ENCODE data around the gene ESR2. TPM values are rescaled to one million over a fixed set of nuclear protein-coding genes. Genes with fewer than 3 reads are reported as not detected.

Gene ESR2
- total and polyA plus RNA-seq, 2 of the 8 experiments (the other 6 are each of a cell fraction or from before 2014, with no cell fraction given): 0.19 to 0.23 TPM

DNA sequence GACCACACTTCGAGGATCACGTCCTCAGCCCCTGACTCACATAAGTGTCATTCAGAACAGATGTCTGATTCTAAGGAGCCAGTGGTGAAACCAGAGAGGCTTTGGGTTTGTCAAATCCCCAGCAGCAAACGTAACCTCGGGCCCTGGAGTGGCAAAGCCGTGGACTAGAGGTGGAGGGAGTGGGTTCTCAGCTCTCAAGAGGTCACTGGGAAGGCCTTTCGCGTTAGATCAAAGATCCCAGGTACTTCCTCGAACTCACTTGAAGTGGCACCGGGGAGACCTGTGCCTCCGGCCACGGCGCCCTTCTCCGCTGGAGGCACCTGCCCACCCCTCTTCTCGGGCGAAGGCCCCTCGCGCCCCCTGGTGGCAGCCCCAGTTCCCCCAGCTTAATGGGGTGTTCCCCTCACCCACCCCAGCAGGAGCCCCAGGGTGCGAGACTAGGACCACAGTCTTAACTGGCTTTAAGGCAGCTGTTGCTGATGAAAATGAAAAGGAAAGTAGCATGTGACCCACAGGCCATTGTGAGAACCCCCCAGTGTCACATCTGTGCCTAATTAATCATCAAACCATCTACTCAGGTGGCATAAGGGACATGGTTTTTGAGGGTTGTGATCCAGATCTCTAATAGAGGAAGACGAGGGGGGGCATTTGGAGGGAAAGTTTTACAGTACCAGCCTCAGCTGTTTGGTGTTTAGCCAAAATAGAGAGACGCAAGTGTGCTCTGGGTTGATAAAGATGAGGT is 672 bp upstream of the ESR2 start (continued):
- TF ChIP-seq, protein P1, sequence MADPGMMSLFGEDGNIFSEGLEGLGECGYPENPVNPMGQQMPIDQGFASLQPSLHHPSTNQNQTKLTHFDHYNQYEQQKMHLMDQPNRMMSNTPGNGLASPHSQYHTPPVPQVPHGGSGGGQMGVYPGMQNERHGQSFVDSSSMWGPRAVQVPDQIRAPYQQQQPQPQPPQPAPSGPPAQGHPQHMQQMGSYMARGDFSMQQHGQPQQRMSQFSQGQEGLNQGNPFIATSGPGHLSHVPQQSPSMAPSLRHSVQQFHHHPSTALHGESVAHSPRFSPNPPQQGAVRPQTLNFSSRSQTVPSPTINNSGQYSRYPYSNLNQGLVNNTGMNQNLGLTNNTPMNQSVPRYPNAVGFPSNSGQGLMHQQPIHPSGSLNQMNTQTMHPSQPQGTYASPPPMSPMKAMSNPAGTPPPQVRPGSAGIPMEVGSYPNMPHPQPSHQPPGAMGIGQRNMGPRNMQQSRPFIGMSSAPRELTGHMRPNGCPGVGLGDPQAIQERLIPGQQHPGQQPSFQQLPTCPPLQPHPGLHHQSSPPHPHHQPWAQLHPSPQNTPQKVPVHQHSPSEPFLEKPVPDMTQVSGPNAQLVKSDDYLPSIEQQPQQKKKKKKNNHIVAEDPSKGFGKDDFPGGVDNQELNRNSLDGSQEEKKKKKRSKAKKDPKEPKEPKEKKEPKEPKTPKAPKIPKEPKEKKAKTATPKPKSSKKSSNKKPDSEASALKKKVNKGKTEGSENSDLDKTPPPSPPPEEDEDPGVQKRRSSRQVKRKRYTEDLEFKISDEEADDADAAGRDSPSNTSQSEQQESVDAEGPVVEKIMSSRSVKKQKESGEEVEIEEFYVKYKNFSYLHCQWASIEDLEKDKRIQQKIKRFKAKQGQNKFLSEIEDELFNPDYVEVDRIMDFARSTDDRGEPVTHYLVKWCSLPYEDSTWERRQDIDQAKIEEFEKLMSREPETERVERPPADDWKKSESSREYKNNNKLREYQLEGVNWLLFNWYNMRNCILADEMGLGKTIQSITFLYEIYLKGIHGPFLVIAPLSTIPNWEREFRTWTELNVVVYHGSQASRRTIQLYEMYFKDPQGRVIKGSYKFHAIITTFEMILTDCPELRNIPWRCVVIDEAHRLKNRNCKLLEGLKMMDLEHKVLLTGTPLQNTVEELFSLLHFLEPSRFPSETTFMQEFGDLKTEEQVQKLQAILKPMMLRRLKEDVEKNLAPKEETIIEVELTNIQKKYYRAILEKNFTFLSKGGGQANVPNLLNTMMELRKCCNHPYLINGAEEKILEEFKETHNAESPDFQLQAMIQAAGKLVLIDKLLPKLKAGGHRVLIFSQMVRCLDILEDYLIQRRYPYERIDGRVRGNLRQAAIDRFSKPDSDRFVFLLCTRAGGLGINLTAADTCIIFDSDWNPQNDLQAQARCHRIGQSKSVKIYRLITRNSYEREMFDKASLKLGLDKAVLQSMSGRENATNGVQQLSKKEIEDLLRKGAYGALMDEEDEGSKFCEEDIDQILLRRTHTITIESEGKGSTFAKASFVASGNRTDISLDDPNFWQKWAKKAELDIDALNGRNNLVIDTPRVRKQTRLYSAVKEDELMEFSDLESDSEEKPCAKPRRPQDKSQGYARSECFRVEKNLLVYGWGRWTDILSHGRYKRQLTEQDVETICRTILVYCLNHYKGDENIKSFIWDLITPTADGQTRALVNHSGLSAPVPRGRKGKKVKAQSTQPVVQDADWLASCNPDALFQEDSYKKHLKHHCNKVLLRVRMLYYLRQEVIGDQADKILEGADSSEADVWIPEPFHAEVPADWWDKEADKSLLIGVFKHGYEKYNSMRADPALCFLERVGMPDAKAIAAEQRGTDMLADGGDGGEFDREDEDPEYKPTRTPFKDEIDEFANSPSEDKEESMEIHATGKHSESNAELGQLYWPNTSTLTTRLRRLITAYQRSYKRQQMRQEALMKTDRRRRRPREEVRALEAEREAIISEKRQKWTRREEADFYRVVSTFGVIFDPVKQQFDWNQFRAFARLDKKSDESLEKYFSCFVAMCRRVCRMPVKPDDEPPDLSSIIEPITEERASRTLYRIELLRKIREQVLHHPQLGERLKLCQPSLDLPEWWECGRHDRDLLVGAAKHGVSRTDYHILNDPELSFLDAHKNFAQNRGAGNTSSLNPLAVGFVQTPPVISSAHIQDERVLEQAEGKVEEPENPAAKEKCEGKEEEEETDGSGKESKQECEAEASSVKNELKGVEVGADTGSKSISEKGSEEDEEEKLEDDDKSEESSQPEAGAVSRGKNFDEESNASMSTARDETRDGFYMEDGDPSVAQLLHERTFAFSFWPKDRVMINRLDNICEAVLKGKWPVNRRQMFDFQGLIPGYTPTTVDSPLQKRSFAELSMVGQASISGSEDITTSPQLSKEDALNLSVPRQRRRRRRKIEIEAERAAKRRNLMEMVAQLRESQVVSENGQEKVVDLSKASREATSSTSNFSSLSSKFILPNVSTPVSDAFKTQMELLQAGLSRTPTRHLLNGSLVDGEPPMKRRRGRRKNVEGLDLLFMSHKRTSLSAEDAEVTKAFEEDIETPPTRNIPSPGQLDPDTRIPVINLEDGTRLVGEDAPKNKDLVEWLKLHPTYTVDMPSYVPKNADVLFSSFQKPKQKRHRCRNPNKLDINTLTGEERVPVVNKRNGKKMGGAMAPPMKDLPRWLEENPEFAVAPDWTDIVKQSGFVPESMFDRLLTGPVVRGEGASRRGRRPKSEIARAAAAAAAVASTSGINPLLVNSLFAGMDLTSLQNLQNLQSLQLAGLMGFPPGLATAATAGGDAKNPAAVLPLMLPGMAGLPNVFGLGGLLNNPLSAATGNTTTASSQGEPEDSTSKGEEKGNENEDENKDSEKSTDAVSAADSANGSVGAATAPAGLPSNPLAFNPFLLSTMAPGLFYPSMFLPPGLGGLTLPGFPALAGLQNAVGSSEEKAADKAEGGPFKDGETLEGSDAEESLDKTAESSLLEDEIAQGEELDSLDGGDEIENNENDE (IDR thresholded peaks at IDR 0.05; ENCODE audit: insufficient replicate concordance, low read length): no peak
- TF ChIP-seq, protein P2, sequence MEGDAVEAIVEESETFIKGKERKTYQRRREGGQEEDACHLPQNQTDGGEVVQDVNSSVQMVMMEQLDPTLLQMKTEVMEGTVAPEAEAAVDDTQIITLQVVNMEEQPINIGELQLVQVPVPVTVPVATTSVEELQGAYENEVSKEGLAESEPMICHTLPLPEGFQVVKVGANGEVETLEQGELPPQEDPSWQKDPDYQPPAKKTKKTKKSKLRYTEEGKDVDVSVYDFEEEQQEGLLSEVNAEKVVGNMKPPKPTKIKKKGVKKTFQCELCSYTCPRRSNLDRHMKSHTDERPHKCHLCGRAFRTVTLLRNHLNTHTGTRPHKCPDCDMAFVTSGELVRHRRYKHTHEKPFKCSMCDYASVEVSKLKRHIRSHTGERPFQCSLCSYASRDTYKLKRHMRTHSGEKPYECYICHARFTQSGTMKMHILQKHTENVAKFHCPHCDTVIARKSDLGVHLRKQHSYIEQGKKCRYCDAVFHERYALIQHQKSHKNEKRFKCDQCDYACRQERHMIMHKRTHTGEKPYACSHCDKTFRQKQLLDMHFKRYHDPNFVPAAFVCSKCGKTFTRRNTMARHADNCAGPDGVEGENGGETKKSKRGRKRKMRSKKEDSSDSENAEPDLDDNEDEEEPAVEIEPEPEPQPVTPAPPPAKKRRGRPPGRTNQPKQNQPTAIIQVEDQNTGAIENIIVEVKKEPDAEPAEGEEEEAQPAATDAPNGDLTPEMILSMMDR (IDR thresholded peaks at IDR 0.05; ENCODE audit: control extremely low read depth in 1 of 3, insufficient read depth in 1 of 3, low read depth in 1 of 3, low read length in 3 of 3): peak; percentile 84 to 94 (median 91)
- TF ChIP-seq BRCA1 (IDR thresholded peaks at IDR 0.05; ENCODE audit: low read depth, low read length) (no peak), POLR2AphosphoS5 (IDR thresholded peaks at IDR 0.05; ENCODE audit: low read depth, low read length) (no peak), POU5F1 (IDR thresholded peaks at IDR 0.05; ENCODE audit: low read depth, low read length) (no peak), MAFK (IDR thresholded peaks at IDR 0.05; ENCODE audit: low read depth, low read length) (no peak)
- TF ChIP-seq, protein P3, sequence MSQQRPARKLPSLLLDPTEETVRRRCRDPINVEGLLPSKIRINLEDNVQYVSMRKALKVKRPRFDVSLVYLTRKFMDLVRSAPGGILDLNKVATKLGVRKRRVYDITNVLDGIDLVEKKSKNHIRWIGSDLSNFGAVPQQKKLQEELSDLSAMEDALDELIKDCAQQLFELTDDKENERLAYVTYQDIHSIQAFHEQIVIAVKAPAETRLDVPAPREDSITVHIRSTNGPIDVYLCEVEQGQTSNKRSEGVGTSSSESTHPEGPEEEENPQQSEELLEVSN (IDR thresholded peaks at IDR 0.05): peak; percentile 56
